ENCODE results near the gene FIGNL2.

DNA sequence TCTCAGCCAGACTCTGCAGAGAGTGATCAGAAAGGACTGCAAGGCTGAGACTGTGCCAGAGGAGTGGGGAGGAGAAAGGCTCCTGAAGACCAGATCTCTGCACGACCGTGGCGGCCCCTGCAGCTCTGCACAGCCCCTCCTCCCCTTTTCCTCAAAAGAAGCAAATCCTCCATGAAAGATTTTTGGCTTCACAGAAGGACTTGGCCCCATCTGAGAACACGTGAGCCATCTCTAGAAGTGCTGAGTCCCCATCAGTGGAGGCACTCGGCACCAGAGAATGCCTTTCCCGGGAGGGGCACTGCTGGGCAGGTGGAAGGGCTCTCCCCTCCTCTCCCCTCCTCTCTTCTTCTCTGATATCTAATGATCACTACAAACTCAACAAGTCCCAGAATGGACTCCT lies 6.8 kb downstream of the FIGNL2 start:
- TF ChIP-seq EZH2phosphoT487 (IDR thresholded peaks at IDR 0.05; ENCODE audit: insufficient read depth, low read depth) (no peak), EZH2 (IDR thresholded peaks at IDR 0.05; ENCODE audit: insufficient read depth, poor library complexity, severe bottlenecking) (no peak)
